ENCODE measurements around the gene CDH1. TPM values are rescaled to one million over a fixed set of nuclear protein-coding genes. Genes with fewer than 3 reads are reported as not detected.

The CDH1 gene
- polyA plus RNA-seq, 2 donors: 92.0 to 96.6 TPM

DNA sequence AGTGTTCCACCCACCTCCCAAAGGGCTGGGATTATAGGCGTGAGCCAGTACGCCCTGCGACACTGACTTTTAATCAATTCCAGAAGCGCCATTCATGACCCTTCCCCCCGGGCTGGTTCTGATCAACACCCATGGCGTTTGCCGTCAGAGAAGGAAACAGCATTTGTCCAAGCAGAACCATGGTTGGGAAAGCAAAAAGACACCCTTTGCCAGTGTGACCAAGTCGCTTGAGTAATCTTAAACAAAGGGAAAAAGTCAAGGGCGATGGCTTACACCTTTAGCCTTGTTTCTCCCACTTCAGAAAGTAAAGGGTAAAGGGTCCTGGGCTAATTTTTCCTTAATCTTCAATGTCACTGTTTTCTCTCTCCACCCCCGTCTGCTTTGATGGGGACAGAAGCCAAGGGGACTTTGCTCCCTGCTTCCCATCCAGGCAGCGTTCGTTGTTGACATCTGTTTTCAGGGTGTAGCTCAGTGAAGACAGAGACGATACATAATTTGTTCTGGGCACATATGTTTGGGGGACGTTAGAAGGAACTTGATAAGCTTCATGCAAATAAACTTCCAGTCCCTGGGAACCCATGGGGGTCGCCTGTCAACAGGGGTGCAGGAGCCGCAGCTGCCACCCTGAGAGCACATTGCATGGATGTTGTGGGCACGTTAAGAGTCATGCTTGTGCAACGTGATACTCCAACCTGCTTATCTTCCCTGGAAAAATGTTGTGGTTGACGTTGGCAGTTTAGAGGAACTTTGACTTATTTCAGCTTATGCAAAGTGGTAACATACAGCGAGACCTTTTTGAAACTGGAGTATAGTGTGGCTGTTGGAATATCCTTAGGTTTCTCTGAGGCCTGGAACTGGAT, 55.6 kb downstream of the CDH1 start:
- Histone ChIP-seq H3K27ac (ENCODE audit: low read depth in 2 of 2, low read length in 1 of 2) (no peak overlapping the region), H3K27me3 (ENCODE audit: control insufficient read depth in 1 of 2, insufficient read depth in 2 of 2, low read length in 2 of 2) (no peaks in the 10 kb centered on the region), H3K36me3 (ENCODE audit: control insufficient read depth in 2 of 2, insufficient read depth in 2 of 2, low read length in 1 of 2) (peaks cover 0 to 3% of the 10 kb centered on the region in 2 donors), H3K4me3 (ENCODE audit: low read depth in 1 of 2, low read length in 2 of 2) (no peak overlapping the region), H3K4me1 (ENCODE audit: control insufficient read depth in 2 of 2, insufficient read depth in 2 of 2, low read length in 1 of 2) (peaks cover 2% of the 10 kb centered on the region in 2 donors), H3K9me3 (ENCODE audit: control insufficient read depth in 2 of 2, insufficient read depth in 1 of 2, low read depth in 1 of 2, low read length in 1 of 2) (no peaks in the 10 kb centered on the region)
- WGBS, 2 donors: 55 to 70% methylated on average over 20 of the region's 20 CpGs

DNA sequence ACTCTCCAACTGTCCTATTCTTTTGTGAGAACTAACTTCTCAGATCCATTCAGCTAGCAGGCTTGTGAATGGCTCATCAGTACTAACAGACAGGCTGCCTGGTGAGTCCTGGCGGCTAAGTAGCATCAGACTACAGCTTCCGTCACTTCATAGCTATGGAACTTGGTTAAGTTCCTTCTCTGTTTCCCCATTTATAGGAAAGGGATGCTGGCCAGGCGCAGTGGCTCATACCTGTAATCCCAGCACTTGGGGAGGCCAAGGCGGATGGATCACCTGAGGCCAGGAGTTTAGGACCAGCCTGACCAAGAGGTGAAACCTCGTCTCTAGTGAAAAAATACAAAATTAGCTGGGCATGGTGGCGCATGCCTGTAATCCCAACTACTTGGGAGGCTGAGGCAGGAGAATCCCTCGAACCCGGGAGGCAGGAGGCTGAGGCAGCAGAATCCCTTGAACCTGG, 56.3 kb downstream of the CDH1 start:
- Histone ChIP-seq H3K4me3 (ENCODE audit: low read depth in 1 of 2, low read length in 2 of 2) (no peak overlapping the region), H3K27me3 (ENCODE audit: control insufficient read depth in 1 of 2, insufficient read depth in 2 of 2, low read length in 2 of 2) (no peaks in the 10 kb centered on the region), H3K4me1 (ENCODE audit: control insufficient read depth in 2 of 2, insufficient read depth in 2 of 2, low read length in 1 of 2) (peaks cover 2% of the 10 kb centered on the region in 2 donors), H3K27ac (ENCODE audit: low read depth in 2 of 2, low read length in 1 of 2) (no peak overlapping the region), H3K9me3 (ENCODE audit: control insufficient read depth in 2 of 2, insufficient read depth in 1 of 2, low read depth in 1 of 2, low read length in 1 of 2) (no peaks in the 10 kb centered on the region), H3K36me3 (ENCODE audit: control insufficient read depth in 2 of 2, insufficient read depth in 2 of 2, low read length in 1 of 2) (peaks cover 0 to 3% of the 10 kb centered on the region in 2 donors)
- WGBS, 2 donors: 89 to 95% methylated on average over 8 of the region's 8 CpGs

DNA sequence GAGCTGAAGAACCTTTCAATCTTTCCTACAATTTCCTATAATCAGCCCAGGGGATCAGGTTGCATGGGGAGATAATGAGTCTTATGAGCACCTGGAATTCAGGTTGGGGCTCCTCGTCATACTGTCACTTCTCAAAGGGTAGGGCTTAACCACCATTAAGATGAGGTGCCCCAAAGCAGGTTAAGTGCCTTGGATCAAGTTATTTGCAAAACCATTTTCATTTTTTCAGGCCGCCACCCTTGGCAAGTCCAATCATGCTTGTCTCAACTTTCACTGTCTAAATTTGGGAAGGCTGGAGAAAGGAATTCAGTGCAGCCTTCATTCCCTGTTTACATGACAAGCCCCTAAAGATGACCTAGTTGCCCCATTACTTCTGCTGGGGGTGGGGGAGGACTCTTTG, 61.3 kb downstream of the CDH1 start:
- no peaks in the 10 kb centered on the region for H3K9me3 ChIP-seq (ENCODE audit: control insufficient read depth in 2 of 2, insufficient read depth in 1 of 2, low read depth in 1 of 2, low read length in 1 of 2)
- peaks cover 0 to 8% of the 10 kb centered on the region in 2 donors for H3K36me3 ChIP-seq (ENCODE audit: control insufficient read depth in 2 of 2, insufficient read depth in 2 of 2, low read length in 1 of 2)
- H3K27ac ChIP-seq (ENCODE audit: low read depth in 2 of 2, low read length in 1 of 2): peak overlapping the region; percentile 72 to 90
- no peaks in the 10 kb centered on the region for H3K4me1 ChIP-seq (ENCODE audit: control insufficient read depth in 2 of 2, insufficient read depth in 2 of 2, low read length in 1 of 2)
- H3K27me3 ChIP-seq (ENCODE audit: control insufficient read depth in 1 of 2, insufficient read depth in 2 of 2, low read length in 2 of 2): no peaks in the 10 kb centered on the region
- 54 to 62% methylated on average over 2 of the region's 2 CpGs for WGBS, 2 donors
- no peak overlapping the region for H3K4me3 ChIP-seq (ENCODE audit: low read depth in 1 of 2, low read length in 2 of 2)

DNA sequence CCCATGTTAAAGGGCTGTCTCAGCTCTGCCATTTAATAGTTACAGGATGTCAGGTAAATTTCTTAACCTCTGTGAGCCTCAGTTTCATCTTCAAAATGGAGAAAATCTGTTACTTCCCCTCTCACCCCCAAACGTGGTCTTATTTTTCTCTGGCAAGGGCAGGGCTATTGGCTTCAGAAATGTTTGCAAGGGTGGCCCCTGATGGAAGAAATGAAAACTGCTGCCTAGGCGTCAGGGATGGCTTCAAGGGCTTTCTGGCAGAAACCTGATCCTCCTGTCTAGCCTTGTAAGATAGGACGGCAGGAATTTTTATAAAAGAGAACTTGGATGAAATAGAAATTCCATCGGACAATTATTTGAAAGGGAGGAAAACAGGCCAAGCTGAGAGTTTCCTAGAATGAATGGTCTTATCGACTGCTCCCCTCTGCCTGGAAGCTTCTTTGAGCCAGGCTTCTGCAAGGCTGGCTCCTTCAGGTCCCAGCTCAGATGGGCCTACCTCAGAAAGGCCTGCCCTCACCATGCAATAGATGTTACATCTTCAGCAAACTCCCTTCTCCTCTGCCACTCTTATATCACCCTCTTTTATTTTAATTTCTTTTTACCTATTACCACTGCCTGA, 63.3 kb downstream of the CDH1 start:
- H3K9me3 ChIP-seq (ENCODE audit: control insufficient read depth in 2 of 2, insufficient read depth in 1 of 2, low read depth in 1 of 2, low read length in 1 of 2): no peaks in the 10 kb centered on the region

DNA sequence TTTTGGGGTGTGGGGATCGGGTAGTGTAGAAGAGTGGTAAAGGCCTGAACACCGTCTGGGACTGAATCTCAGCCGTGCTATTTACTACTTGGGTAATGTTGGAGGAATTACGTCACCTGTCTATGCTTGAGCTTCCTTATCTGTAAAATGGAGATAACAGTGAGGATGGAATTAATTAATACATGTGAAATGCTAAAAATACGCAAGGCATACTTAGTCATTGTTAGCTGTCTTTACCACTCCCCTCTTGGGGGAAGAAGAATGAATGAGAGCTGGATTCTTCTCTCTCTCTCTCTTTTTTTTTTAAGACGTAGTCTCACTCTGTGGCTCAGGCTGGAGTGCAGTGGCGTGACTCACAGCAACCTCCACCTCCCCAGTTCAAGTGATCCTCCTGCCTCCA, 65.1 kb downstream of the CDH1 start:
- peaks cover 0 to 8% of the 10 kb centered on the region in 2 donors for H3K36me3 ChIP-seq (ENCODE audit: control insufficient read depth in 2 of 2, insufficient read depth in 2 of 2, low read length in 1 of 2)
- no peaks in the 10 kb centered on the region for H3K4me1 ChIP-seq (ENCODE audit: control insufficient read depth in 2 of 2, insufficient read depth in 2 of 2, low read length in 1 of 2)
- H3K27me3 ChIP-seq (ENCODE audit: control insufficient read depth in 1 of 2, insufficient read depth in 2 of 2, low read length in 2 of 2): no peaks in the 10 kb centered on the region
- WGBS, 2 donors: 77 to 89% methylated on average over 7 of the region's 7 CpGs
- no peaks in the 10 kb centered on the region for H3K9me3 ChIP-seq (ENCODE audit: control insufficient read depth in 2 of 2, insufficient read depth in 1 of 2, low read depth in 1 of 2, low read length in 1 of 2)
- no peak overlapping the region for H3K4me3 ChIP-seq (ENCODE audit: low read depth in 1 of 2, low read length in 2 of 2)
- H3K27ac ChIP-seq (ENCODE audit: low read depth in 2 of 2, low read length in 1 of 2): no peak overlapping the region

More for the DNA sequence above, 63.3 kb downstream of the CDH1 start:
- H3K27ac ChIP-seq (ENCODE audit: low read depth in 2 of 2, low read length in 1 of 2): no peak overlapping the region
- peaks cover 0 to 5% of the 10 kb centered on the region in 2 donors for H3K36me3 ChIP-seq (ENCODE audit: control insufficient read depth in 2 of 2, insufficient read depth in 2 of 2, low read length in 1 of 2)
- H3K4me1 ChIP-seq (ENCODE audit: control insufficient read depth in 2 of 2, insufficient read depth in 2 of 2, low read length in 1 of 2): no peaks in the 10 kb centered on the region
- H3K27me3 ChIP-seq (ENCODE audit: control insufficient read depth in 1 of 2, insufficient read depth in 2 of 2, low read length in 2 of 2): no peaks in the 10 kb centered on the region
- WGBS, 2 donors: 8 to 13% methylated on average over 5 of the region's 5 CpGs
- no peak overlapping the region for H3K4me3 ChIP-seq (ENCODE audit: low read depth in 1 of 2, low read length in 2 of 2)

DNA sequence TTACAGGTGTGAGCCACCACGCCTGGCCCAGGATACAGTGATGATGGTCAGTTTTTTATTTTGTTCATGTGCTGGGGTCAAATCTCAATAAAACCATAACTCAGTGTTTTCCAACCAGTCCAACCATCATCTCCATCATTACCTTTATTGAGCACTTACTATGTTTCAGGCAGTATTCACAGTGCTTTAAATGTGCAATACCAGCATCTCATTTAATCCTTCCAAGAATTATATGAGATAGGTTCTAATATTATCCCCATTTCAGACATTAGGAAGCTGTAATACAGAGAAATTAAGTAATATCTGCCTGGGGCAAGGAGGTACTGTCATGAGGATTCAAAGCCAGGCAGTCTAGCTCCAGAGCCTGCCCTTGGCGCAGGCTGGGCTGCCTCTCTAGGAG, 69.3 kb downstream of the CDH1 start:
- Histone ChIP-seq H3K9me3 (ENCODE audit: control insufficient read depth in 2 of 2, insufficient read depth in 1 of 2, low read depth in 1 of 2, low read length in 1 of 2) (no peaks in the 10 kb centered on the region), H3K27me3 (ENCODE audit: control insufficient read depth in 1 of 2, insufficient read depth in 2 of 2, low read length in 2 of 2) (no peaks in the 10 kb centered on the region), H3K4me3 (ENCODE audit: low read depth in 1 of 2, low read length in 2 of 2) (no peak overlapping the region), H3K36me3 (ENCODE audit: control insufficient read depth in 2 of 2, insufficient read depth in 2 of 2, low read length in 1 of 2) (peaks cover 0 to 10% of the 10 kb centered on the region in 2 donors), H3K27ac (ENCODE audit: low read depth in 2 of 2, low read length in 1 of 2) (no peak overlapping the region), H3K4me1 (ENCODE audit: control insufficient read depth in 2 of 2, insufficient read depth in 2 of 2, low read length in 1 of 2) (no peaks in the 10 kb centered on the region)
- 89 to 98% methylated on average over 2 of the region's 2 CpGs for WGBS, 2 donors

DNA sequence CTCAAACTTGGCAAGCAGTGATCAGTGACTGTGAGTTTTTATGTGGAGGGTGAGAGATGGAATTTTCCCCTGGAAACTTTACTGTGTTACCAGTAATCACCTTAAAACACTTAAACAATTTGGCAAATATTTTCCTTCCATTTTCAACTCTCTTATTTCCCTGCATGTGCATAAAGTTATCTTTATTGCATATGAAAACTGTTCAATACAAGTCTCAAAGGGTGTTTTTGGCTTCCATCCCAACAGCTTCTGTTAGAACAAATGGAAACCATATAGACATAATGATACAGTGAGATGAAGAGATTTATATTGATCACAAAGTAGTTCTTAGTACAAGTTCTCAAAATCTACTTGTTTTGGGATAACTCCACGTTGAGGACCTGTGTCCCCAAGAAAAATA, 69.9 kb downstream of the CDH1 start:
- no peak overlapping the region for H3K4me3 ChIP-seq (ENCODE audit: low read depth in 1 of 2, low read length in 2 of 2)
- H3K9me3 ChIP-seq (ENCODE audit: control insufficient read depth in 2 of 2, insufficient read depth in 1 of 2, low read depth in 1 of 2, low read length in 1 of 2): no peaks in the 10 kb centered on the region
- H3K27me3 ChIP-seq (ENCODE audit: control insufficient read depth in 1 of 2, insufficient read depth in 2 of 2, low read length in 2 of 2): no peaks in the 10 kb centered on the region
- 62 to 68% methylated on average over 1 of the region's 1 CpG for WGBS, 2 donors
- no peaks in the 10 kb centered on the region for H3K4me1 ChIP-seq (ENCODE audit: control insufficient read depth in 2 of 2, insufficient read depth in 2 of 2, low read length in 1 of 2)
- peaks cover 0 to 11% of the 10 kb centered on the region in 2 donors for H3K36me3 ChIP-seq (ENCODE audit: control insufficient read depth in 2 of 2, insufficient read depth in 2 of 2, low read length in 1 of 2)
- no peak overlapping the region for H3K27ac ChIP-seq (ENCODE audit: low read depth in 2 of 2, low read length in 1 of 2)

DNA sequence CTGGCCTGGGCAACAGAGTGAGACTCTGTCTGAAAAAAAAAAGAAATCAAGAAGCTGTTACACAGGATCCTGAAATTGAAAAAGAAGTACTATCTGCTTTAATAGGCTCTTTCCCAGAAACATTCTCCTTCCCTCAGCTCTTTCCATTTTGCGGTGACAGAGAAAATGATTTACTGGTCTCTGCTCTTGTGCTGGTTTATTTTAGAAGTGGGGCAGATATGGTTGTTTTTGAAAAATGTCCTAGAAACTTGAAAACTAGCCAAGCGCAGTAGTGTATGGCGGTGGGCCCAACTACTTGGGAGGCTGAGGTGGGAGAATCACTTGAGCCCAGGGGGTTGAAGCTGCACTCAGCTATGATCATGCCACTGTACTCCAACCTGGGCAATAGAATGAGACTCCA, 77.4 kb downstream of the CDH1 start:
- Histone ChIP-seq H3K27me3 (ENCODE audit: control insufficient read depth in 1 of 2, insufficient read depth in 2 of 2, low read length in 2 of 2) (no peaks in the 10 kb centered on the region), H3K27ac (ENCODE audit: low read depth in 2 of 2, low read length in 1 of 2) (no peak overlapping the region), H3K4me3 (ENCODE audit: low read depth in 1 of 2, low read length in 2 of 2) (no peak overlapping the region), H3K36me3 (ENCODE audit: control insufficient read depth in 2 of 2, insufficient read depth in 2 of 2, low read length in 1 of 2) (peaks cover 3 to 18% of the 10 kb centered on the region in 2 donors), H3K9me3 (ENCODE audit: control insufficient read depth in 2 of 2, insufficient read depth in 1 of 2, low read depth in 1 of 2, low read length in 1 of 2) (no peaks in the 10 kb centered on the region), H3K4me1 (ENCODE audit: control insufficient read depth in 2 of 2, insufficient read depth in 2 of 2, low read length in 1 of 2) (no peaks in the 10 kb centered on the region)
- 90 to 96% methylated on average over 3 of the region's 3 CpGs for WGBS, 2 donors

DNA sequence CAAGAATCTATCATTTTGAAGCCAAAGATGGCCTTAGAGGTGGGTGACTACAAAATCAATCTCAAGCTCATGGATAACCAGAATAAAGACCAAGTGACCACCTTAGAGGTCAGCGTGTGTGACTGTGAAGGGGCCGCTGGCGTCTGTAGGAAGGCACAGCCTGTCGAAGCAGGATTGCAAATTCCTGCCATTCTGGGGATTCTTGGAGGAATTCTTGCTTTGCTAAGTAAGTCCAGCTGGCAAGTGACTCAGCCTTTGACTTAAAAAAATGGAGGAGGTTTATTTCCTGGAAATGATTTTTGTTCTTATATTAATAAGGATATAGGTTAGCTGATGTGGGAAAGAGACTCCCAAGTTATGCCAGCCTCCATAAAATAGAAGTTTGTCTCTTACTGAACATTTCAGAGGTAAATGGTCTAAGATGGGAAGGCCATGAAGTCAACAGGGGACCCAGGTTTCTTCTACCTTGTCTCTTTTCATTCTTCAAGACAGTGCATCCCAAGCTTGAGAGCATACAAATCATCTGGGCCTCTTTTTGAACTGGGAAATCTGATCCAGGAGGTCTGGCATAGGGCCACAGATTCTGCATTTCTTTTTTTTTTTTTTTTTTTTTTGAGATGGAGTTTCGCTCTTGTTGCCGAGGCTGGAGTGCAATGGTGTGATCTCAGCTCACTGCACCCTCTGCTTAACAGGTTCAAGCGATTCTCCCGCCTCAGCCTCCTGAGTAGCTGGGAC, 86.5 kb downstream of the CDH1 start:
- 86 to 87% methylated on average over 8 of the region's 8 CpGs for WGBS, 2 donors
- Histone ChIP-seq H3K27ac (ENCODE audit: low read depth in 2 of 2, low read length in 1 of 2) (no peak overlapping the region), H3K4me3 (ENCODE audit: low read depth in 1 of 2, low read length in 2 of 2) (no peak overlapping the region), H3K4me1 (ENCODE audit: control insufficient read depth in 2 of 2, insufficient read depth in 2 of 2, low read length in 1 of 2) (no peaks in the 10 kb centered on the region), H3K9me3 (ENCODE audit: control insufficient read depth in 2 of 2, insufficient read depth in 1 of 2, low read depth in 1 of 2, low read length in 1 of 2) (no peaks in the 10 kb centered on the region), H3K36me3 (ENCODE audit: control insufficient read depth in 2 of 2, insufficient read depth in 2 of 2, low read length in 1 of 2) (peaks cover 0 to 5% of the 10 kb centered on the region in 2 donors), H3K27me3 (ENCODE audit: control insufficient read depth in 1 of 2, insufficient read depth in 2 of 2, low read length in 2 of 2) (no peaks in the 10 kb centered on the region)
